ENCODE data around the gene RNASE1.
"Not testable (repeated sequence)": the region's sequence is repeated elsewhere in the genome, so short reads cannot be mapped to it uniquely, and the experiment has no call there.

Gene RNASE1

GRCh38 chr14:20802341-20803084 lies at the start of gene RNASE1:
Gene RNASE1 (minus strand): TSS chr14:20802844. CDS start chr14:20802068, 776 bp downstream.
- Histone ChIP-seq H3K4me2 (no peak within 1 kb of the TSS), H3K36me3 (no peaks in the 10 kb centered on the region), H3K4me1 (peaks cover 14% of the 10 kb centered on the region), H3K9ac (no peak within 1 kb of the TSS), H4K20me1 (no peaks in the 10 kb centered on the region), H3K27ac (no peak within 1 kb of the TSS), H3K9me3 (no peaks in the 10 kb centered on the region), H3K27me3 (no peaks in the 10 kb centered on the region), H3K4me3 (no peak within 1 kb of the TSS)
- TF ChIP-seq Cebpa-rat (IDR thresholded peaks at IDR 0.05) = no peak

- H3K27ac ChIP-seq = no peak overlapping the region
- H3K9ac ChIP-seq = no peak overlapping the region
- H3K36me3 ChIP-seq = no peaks in the 10 kb centered on the region
- TF ChIP-seq Cebpa-rat (IDR thresholded peaks at IDR 0.05) = no peak
- no peak overlapping the region for H3K4me3 ChIP-seq
- H3K27me3 ChIP-seq = no peaks in the 10 kb centered on the region
- H3K4me2 ChIP-seq = no peak overlapping the region
- no peaks in the 10 kb centered on the region for H4K20me1 ChIP-seq
- H3K9me3 ChIP-seq = no peaks in the 10 kb centered on the region
- no peaks in the 10 kb centered on the region for H3K4me1 ChIP-seq
These were observed 46.4 kb upstream of the RNASE1 start for GRCh38 chr14:20848955-20849570.

GRCh38 chr14:20848316-20848954 lies 45.8 kb upstream of the RNASE1 start:
- Histone ChIP-seq H3K36me3 (no peaks in the 10 kb centered on the region), H4K20me1 (no peaks in the 10 kb centered on the region), H3K4me1 (no peaks in the 10 kb centered on the region), H3K4me2 (no peak overlapping the region), H3K27ac (no peak overlapping the region), H3K4me3 (no peak overlapping the region), H3K27me3 (no peaks in the 10 kb centered on the region), H3K9me3 (no peaks in the 10 kb centered on the region), H3K9ac (no peak overlapping the region)
- TF ChIP-seq Cebpa-rat (IDR thresholded peaks at IDR 0.05) = no peak

- no peak overlapping the region for H3K27ac ChIP-seq
- H3K36me3 ChIP-seq = no peaks in the 10 kb centered on the region
- H3K9me3 ChIP-seq = no peaks in the 10 kb centered on the region
These were observed 43.9 kb upstream of the RNASE1 start for GRCh38 chr14:20846560-20846959.

GRCh38 chr14:20841096-20841495 lies 38.5 kb upstream of the RNASE1 start:
- Histone ChIP-seq H3K4me1 (no peaks in the 10 kb centered on the region), H4K20me1 (no peaks in the 10 kb centered on the region), H3K4me3 (no peak overlapping the region), H3K9ac (no peak overlapping the region), H3K9me3 (peaks cover 6% of the 10 kb centered on the region; the same call in 1 of the 2 replicates), H3K27me3 (no peaks in the 10 kb centered on the region), H3K4me2 (no peak overlapping the region), H3K36me3 (no peaks in the 10 kb centered on the region), H3K27ac (no peak overlapping the region)
- no peak for TF ChIP-seq Cebpa-rat (IDR thresholded peaks at IDR 0.05)

More at GRCh38 chr14:20846560-20846959, 43.9 kb upstream of the RNASE1 start:
- no peak for TF ChIP-seq Cebpa-rat (IDR thresholded peaks at IDR 0.05)
- no peaks in the 10 kb centered on the region for H4K20me1 ChIP-seq
- no peaks in the 10 kb centered on the region for H3K4me1 ChIP-seq
- no peak overlapping the region for H3K4me3 ChIP-seq
- no peak overlapping the region for H3K9ac ChIP-seq
- no peaks in the 10 kb centered on the region for H3K27me3 ChIP-seq
- H3K4me2 ChIP-seq = no peak overlapping the region

- H4K20me1 ChIP-seq = no peaks in the 10 kb centered on the region
- H3K27me3 ChIP-seq = no peaks in the 10 kb centered on the region
- no peaks in the 10 kb centered on the region for H3K4me1 ChIP-seq
- no peak overlapping the region for H3K4me2 ChIP-seq
- TF ChIP-seq Cebpa-rat (IDR thresholded peaks at IDR 0.05) = no peak
- H3K27ac ChIP-seq = no peak overlapping the region
- no peak overlapping the region for H3K9ac ChIP-seq
- H3K36me3 ChIP-seq = no peaks in the 10 kb centered on the region
- H3K4me3 ChIP-seq = no peak overlapping the region
- peaks cover 6% of the 10 kb centered on the region; the same call in 1 of the 2 replicates for H3K9me3 ChIP-seq
These were observed 35.2 kb upstream of the RNASE1 start for GRCh38 chr14:20837831-20838230.

- H3K4me1 ChIP-seq = no peaks in the 10 kb centered on the region
- TF ChIP-seq Cebpa-rat (IDR thresholded peaks at IDR 0.05) = no peak
- no peak overlapping the region for H3K9ac ChIP-seq
- H3K27ac ChIP-seq = no peak overlapping the region
- no peaks in the 10 kb centered on the region for H3K27me3 ChIP-seq
- no peak overlapping the region for H3K4me3 ChIP-seq
- H3K9me3 ChIP-seq = peaks cover 6% of the 10 kb centered on the region; the same call in 1 of the 2 replicates
- no peaks in the 10 kb centered on the region for H3K36me3 ChIP-seq
- no peak overlapping the region for H3K4me2 ChIP-seq
- no peaks in the 10 kb centered on the region for H4K20me1 ChIP-seq
These were observed 34.2 kb upstream of the RNASE1 start for GRCh38 chr14:20836668-20837338.

GRCh38 chr14:20834899-20835298 lies 32.3 kb upstream of the RNASE1 start:
- no peaks in the 10 kb centered on the region for H4K20me1 ChIP-seq
- no peak overlapping the region for H3K27ac ChIP-seq
- H3K9ac ChIP-seq = no peak overlapping the region
- no peaks in the 10 kb centered on the region for H3K36me3 ChIP-seq
- H3K4me1 ChIP-seq = no peaks in the 10 kb centered on the region
- H3K27me3 ChIP-seq = no peaks in the 10 kb centered on the region
- peaks cover 5% of the 10 kb centered on the region; the same call in 1 of the 2 replicates for H3K9me3 ChIP-seq
- no peak overlapping the region for H3K4me3 ChIP-seq
- no peak overlapping the region for H3K4me2 ChIP-seq
- TF ChIP-seq Cebpa-rat (IDR thresholded peaks at IDR 0.05) = no peak

- no peaks in the 10 kb centered on the region for H4K20me1 ChIP-seq
- H3K27me3 ChIP-seq = no peaks in the 10 kb centered on the region
- no peak for TF ChIP-seq Cebpa-rat (IDR thresholded peaks at IDR 0.05)
- H3K27ac ChIP-seq = no peak overlapping the region
- H3K9ac ChIP-seq = no peak overlapping the region
- no peak overlapping the region for H3K4me3 ChIP-seq
- no peak overlapping the region for H3K4me2 ChIP-seq
- H3K4me1 ChIP-seq = no peaks in the 10 kb centered on the region
- peaks cover 15% of the 10 kb centered on the region for H3K9me3 ChIP-seq
- H3K36me3 ChIP-seq = no peaks in the 10 kb centered on the region
These were observed 28.2 kb upstream of the RNASE1 start for GRCh38 chr14:20830831-20831230.

GRCh38 chr14:20828024-20828694 lies 25.5 kb upstream of the RNASE1 start:
- H3K36me3 ChIP-seq, H4K20me1 ChIP-seq, H3K27ac ChIP-seq, H3K27me3 ChIP-seq, H3K4me3 ChIP-seq, H3K9ac ChIP-seq, H3K4me1 ChIP-seq, H3K4me2 ChIP-seq: not testable (repeated sequence)
- peaks cover 15% of the 10 kb centered on the region for H3K9me3 ChIP-seq

Data from BLaER1 (cell line).